GM23338 (cell line): Measurements from ENCODE around the gene CACUL1. TPM values are rescaled to one million over a fixed set of nuclear protein-coding genes. Genes with fewer than 3 reads are reported as not detected.
A peak's percentile ranks its signal among the peaks of the same experiment; 100 is the strongest.

ENCODE experiments used
- ATAC-seq: fragments of 200-7000 bp; cut with Tn5 transposase; 3 replicates; pipeline ENCODE4 v1.9.1; 2020
- DNase-seq: peaks from one replicate; pipeline ENCODE4 v3.0.0-alpha.2; 2015; ENCODE audit warnings: low spot score
- H2AFZ ChIP-seq: fragments of 200-600 bp; sonication (generic); 2 replicates; pipeline ENCODE4 v1.8.0; 2016; ENCODE audit warnings: antibody characterized with exemption, mild to moderate bottlenecking, moderate library complexity
- H3F3A ChIP-seq: fragments of 200-600 bp; sonication (generic); replicated peaks from 2 replicates; pipeline ENCODE4 v1.8.0; 2017; ENCODE audit warnings: antibody characterized with exemption, mixed run types, low read depth
- H3K27ac ChIP-seq: fragments of 200-600 bp; sonication (generic); 2 replicates; pipeline ENCODE4 v1.6.1; 2016; ENCODE audit warnings: low read depth
- H3K27me3 ChIP-seq: fragments of 200-600 bp; sonication (generic); 2 replicates; pipeline ENCODE4 v1.8.0; 2016; ENCODE audit warnings: mild to moderate bottlenecking, mixed run types, moderate library complexity; ENCODE audit not compliant: insufficient read depth
- H3K36me3 ChIP-seq: fragments of 200-600 bp; sonication (generic); 2 replicates; pipeline ENCODE4 v1.8.0; 2016; ENCODE audit warnings: mild to moderate bottlenecking; ENCODE audit not compliant: insufficient read depth
- H3K4me1 ChIP-seq: fragments of 200-600 bp; sonication (generic); 2 replicates; pipeline ENCODE4 v1.8.0; 2016; ENCODE audit warnings: mild to moderate bottlenecking, moderate library complexity; ENCODE audit not compliant: insufficient read depth
- H3K4me2 ChIP-seq: fragments of 200-600 bp; sonication (generic); 2 replicates; pipeline ENCODE4 v1.7.1; 2017; ENCODE audit warnings: mixed run types
- H3K4me3 ChIP-seq: fragments of 200-600 bp; sonication (generic); 2 replicates; pipeline ENCODE4 v1.6.1; 2016; ENCODE audit warnings: mixed run types
- H3K79me2 ChIP-seq: fragments of 200-600 bp; sonication (generic); replicated peaks from 2 replicates; pipeline ENCODE4 v1.8.0; 2017; ENCODE audit warnings: mild to moderate bottlenecking; ENCODE audit not compliant: insufficient read depth
- H3K9me2 ChIP-seq: fragments of 200-600 bp; sonication (generic); 2 replicates; pipeline ENCODE4 v1.8.0; 2017; ENCODE audit not compliant: insufficient read depth
- H4K20me1 ChIP-seq: fragments of 200-600 bp; sonication (generic); replicated peaks from 2 replicates; pipeline ENCODE4 v1.8.0; 2017; ENCODE audit warnings: mild to moderate bottlenecking; ENCODE audit not compliant: insufficient read depth
- H3K27ac Mint-ChIP-seq: 2 replicates; pipeline ENCODE4 v1.8.0; 2020; ENCODE audit warnings: inconsistent platforms, mild to moderate bottlenecking, moderate library complexity, mixed read lengths
- H3K27me3 Mint-ChIP-seq: 3 replicates; pipeline ENCODE4 v1.8.0; 2022; ENCODE audit warnings: low read depth, mild to moderate bottlenecking, moderate library complexity, mixed read lengths, inconsistent platforms; ENCODE audit not compliant: insufficient read depth, poor library complexity
- H3K36me3 Mint-ChIP-seq: 3 replicates; pipeline ENCODE4 v1.8.0; 2021; ENCODE audit warnings: low read depth, mild to moderate bottlenecking, inconsistent platforms, moderate library complexity, mixed read lengths
- H3K4me1 Mint-ChIP-seq: 3 replicates; pipeline ENCODE4 v1.8.0; 2020; ENCODE audit warnings: mild to moderate bottlenecking, inconsistent platforms, mixed read lengths
- H3K4me3 Mint-ChIP-seq: 3 replicates; pipeline ENCODE4 v1.8.0; 2021; ENCODE audit warnings: moderate library complexity, mild to moderate bottlenecking, inconsistent platforms, mixed read lengths
- H3K9me3 Mint-ChIP-seq: 3 replicates; pipeline ENCODE4 v1.8.0; 2020; ENCODE audit warnings: moderate library complexity, mild to moderate bottlenecking, inconsistent platforms, mixed read lengths
- CREB1 ChIP-seq: fragments of 250-450 bp; sonication (Bioruptor Pico); IDR thresholded peaks from 2 replicates; pipeline ENCODE4 v1.5.0; 2020; ENCODE audit warnings: low read depth, mild to moderate bottlenecking, moderate library complexity
- ETS1 ChIP-seq: IDR thresholded peaks from 2 replicates; pipeline ENCODE4 v1.6.1; 2016; ENCODE audit warnings: antibody characterized with exemption
- EZH2 ChIP-seq: fragments of 200-600 bp; sonication (generic); IDR thresholded peaks from one replicate; pipeline ENCODE4 v1.8.0; 2017; ENCODE audit warnings: antibody characterized with exemption, mild to moderate bottlenecking, low read depth; ENCODE audit not compliant: unreplicated experiment
- EZH2phosphoT487 ChIP-seq: fragments of 200-600 bp; sonication (generic); IDR thresholded peaks from one replicate; pipeline ENCODE4 v1.8.1; 2018; ENCODE audit warnings: antibody characterized with exemption; ENCODE audit not compliant: unreplicated experiment
- JUNB ChIP-seq: IDR thresholded peaks from one replicate; pipeline ENCODE4 v1.6.1; 2016; ENCODE audit warnings: antibody characterized with exemption; ENCODE audit not compliant: unreplicated experiment
- NANOG ChIP-seq: IDR thresholded peaks from 2 replicates; pipeline ENCODE4 v1.6.1; 2016; ENCODE audit warnings: antibody characterized with exemption, borderline replicate concordance
- POLR2AphosphoS5 ChIP-seq: IDR thresholded peaks from 2 replicates; pipeline ENCODE4 v1.6.1; 2016; ENCODE audit warnings: antibody characterized with exemption, low read depth
- STAT1 ChIP-seq: IDR thresholded peaks from one replicate; pipeline ENCODE4 v1.6.1; 2016; ENCODE audit warnings: antibody characterized with exemption; ENCODE audit not compliant: unreplicated experiment
- ZNF114 ChIP-seq: fragments of 250-450 bp; sonication (Bioruptor Pico); IDR thresholded peaks from 2 replicates; pipeline ENCODE4 v1.5.0; 2020; ENCODE audit warnings: mild to moderate bottlenecking, moderate library complexity
- ZNF462 ChIP-seq: fragments of 250-450 bp; sonication (Bioruptor Pico); IDR thresholded peaks from 2 replicates; pipeline ENCODE4 v1.5.0; 2020; ENCODE audit warnings: mild to moderate bottlenecking, moderate library complexity
- polyA plus RNA-seq: library from polyadenylated mRNA; unstranded; fragments of >200 nt; fragmentation: Nextera tagmentation; extraction: Ambion mirVana; gene quantifications from 2 replicates; pipeline ENCODE4 v1.2.1, GENCODE V29; 2016
- total RNA-seq: library from RNA; depleted of rRNA; stranded (reverse); fragments of >200 nt; shearing (Covaris generic); gene quantifications from 2 replicates; pipeline ENCODE4 v1.2.3, GENCODE V29; 2014
- TF ChIP-seq, protein P1 (sequence below), 2 experiments: fragments of 200-600 bp in 1 of 2; sonication (generic) in 1 of 2; conservative IDR thresholded peaks; 2 replicates each; pipeline versions ENCODE4 v1.5.1 to v1.6.1; 2016 to 2017; ENCODE audit warnings: antibody characterized with exemption in 2 of 2, low read depth in 2 of 2, mild to moderate bottlenecking in 2 of 2, moderate library complexity in 1 of 2

CACUL1 gene
- total and polyA plus RNA-seq, 2 experiments from 2014 or later: 46.4 to 59.4 TPM

- TF ChIP-seq ZNF114 (CRISPR knock-in tag) (no peak), EZH2 (no peak), POLR2AphosphoS5 (no peak)
These were observed 21.3 kb upstream of the CACUL1 start (continued) for GRCh38 chr10:118776033-118776432.

DNA sequence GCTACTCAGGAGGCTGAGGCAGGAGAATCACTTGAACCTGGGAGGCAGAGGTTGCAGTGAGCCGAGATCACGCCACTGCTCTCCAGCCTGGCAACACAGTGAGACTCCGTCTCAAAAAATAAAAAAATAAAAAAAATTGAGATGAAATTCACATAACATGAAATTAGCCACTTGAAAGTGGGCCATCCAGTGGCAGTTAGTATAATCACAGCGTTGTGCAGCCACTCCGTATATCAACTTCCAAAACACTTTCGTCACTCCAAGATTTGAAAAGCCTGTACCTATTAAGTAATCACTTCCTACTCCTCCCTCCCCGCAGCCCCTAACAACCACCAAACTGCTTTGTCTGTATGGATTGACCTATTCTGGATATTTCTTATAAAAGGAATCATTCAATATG is 20.7 kb upstream of the CACUL1 start:
- H3K9me2 ChIP-seq: no peaks in the 10 kb centered on the region
- Mint-ChIP-seq H3K27ac (no peak overlapping the region), H3K27me3 (peaks cover 2% of the 10 kb centered on the region), H3K4me3 (no peak overlapping the region), H3K4me1 (peaks cover 3% of the 10 kb centered on the region; the same call in 1 of the 3 replicates), H3K36me3 (peaks cover 10% of the 10 kb centered on the region; the same call in 2 of the 3 replicates), H3K9me3 (peaks cover 24% of the 10 kb centered on the region)
- no peak overlapping the region for H3K4me2 ChIP-seq
- DNase-seq: no peak
- H4K20me1 ChIP-seq: no peaks in the 10 kb centered on the region
- no peak overlapping the region for H3K27ac ChIP-seq
- no peaks in the 10 kb centered on the region for H3K27me3 ChIP-seq
- peaks cover 4% of the 10 kb centered on the region; the same call in 1 of the 2 replicates for H3K36me3 ChIP-seq
- no peaks in the 10 kb centered on the region for H3K4me1 ChIP-seq
- no peaks in the 10 kb centered on the region for H3F3A ChIP-seq
- H3K79me2 ChIP-seq: no peaks in the 10 kb centered on the region
- no peak for ATAC-seq
- TF ChIP-seq, protein P1, sequence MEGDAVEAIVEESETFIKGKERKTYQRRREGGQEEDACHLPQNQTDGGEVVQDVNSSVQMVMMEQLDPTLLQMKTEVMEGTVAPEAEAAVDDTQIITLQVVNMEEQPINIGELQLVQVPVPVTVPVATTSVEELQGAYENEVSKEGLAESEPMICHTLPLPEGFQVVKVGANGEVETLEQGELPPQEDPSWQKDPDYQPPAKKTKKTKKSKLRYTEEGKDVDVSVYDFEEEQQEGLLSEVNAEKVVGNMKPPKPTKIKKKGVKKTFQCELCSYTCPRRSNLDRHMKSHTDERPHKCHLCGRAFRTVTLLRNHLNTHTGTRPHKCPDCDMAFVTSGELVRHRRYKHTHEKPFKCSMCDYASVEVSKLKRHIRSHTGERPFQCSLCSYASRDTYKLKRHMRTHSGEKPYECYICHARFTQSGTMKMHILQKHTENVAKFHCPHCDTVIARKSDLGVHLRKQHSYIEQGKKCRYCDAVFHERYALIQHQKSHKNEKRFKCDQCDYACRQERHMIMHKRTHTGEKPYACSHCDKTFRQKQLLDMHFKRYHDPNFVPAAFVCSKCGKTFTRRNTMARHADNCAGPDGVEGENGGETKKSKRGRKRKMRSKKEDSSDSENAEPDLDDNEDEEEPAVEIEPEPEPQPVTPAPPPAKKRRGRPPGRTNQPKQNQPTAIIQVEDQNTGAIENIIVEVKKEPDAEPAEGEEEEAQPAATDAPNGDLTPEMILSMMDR (conservative IDR thresholded peaks at IDR 0.05; ENCODE audit: low read depth in 2 of 2): peak; percentile 26 to 36
- no peak for TF ChIP-seq STAT1
- no peak overlapping the region for H3K4me3 ChIP-seq
- H2AFZ ChIP-seq: no peak overlapping the region

DNA sequence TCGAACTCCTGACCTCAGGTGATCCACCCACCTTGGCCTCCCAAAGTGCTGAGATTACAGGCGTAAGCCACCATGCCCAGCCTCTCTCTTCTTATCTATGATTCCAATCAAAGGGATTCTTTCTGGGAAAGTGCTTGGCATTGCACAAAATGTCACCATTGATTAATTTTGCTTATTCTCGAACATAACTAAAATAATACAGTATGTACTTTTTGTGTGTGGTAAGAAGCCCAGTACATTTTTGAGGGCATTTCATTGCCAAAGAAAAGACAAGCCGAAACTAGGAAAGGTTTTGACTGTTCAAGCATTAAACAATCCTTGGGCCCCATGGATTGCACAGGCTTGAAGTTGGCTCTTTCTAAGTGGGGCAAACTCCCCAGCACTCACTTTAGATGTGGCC is 18.3 kb upstream of the CACUL1 start:
- H3K27ac Mint-ChIP-seq: no peak overlapping the region
- DNase-seq: no peak
- Histone ChIP-seq H3K27me3 (no peaks in the 10 kb centered on the region), H3K4me2 (no peak overlapping the region), H3K36me3 (peaks cover 4% of the 10 kb centered on the region; the same call in 1 of the 2 replicates), H3K79me2 (no peaks in the 10 kb centered on the region), H3K4me3 (no peak overlapping the region), H3K27ac (no peak overlapping the region), H4K20me1 (no peaks in the 10 kb centered on the region), H2AFZ (no peak overlapping the region), H3F3A (no peaks in the 10 kb centered on the region), H3K4me1 (no peaks in the 10 kb centered on the region), H3K9me2 (no peaks in the 10 kb centered on the region)
- H3K4me3 Mint-ChIP-seq: no peak overlapping the region
- peaks cover 3% of the 10 kb centered on the region; the same call in 1 of the 3 replicates for H3K4me1 Mint-ChIP-seq
- no peak for ATAC-seq
- H3K36me3 Mint-ChIP-seq: peaks cover 10% of the 10 kb centered on the region; the same call in 1 of the 3 replicates
- peaks cover 4% of the 10 kb centered on the region for H3K27me3 Mint-ChIP-seq
- H3K9me3 Mint-ChIP-seq: peaks cover 34% of the 10 kb centered on the region
- no peak for TF ChIP-seq CREB1 (CRISPR knock-in tag)
- no peak for TF ChIP-seq ZNF462 (CRISPR knock-in tag)
- no peak for TF ChIP-seq EZH2phosphoT487
- no peak for TF ChIP-seq JUNB
- TF ChIP-seq STAT1: no peak
- no peak for TF ChIP-seq EZH2
- TF ChIP-seq POLR2AphosphoS5: no peak
- no peak for TF ChIP-seq NANOG
- TF ChIP-seq ETS1: no peak
- TF ChIP-seq ZNF114 (CRISPR knock-in tag): no peak
